Vagina (tissue), 2 donors: ENCODE results near the gene GRAP. TPM values are rescaled to one million over a fixed set of nuclear protein-coding genes. Genes with fewer than 3 reads are reported as not detected.

Source experiments
- DNase-seq, 2 donors: peaks; one replicate each; pipeline ENCODE4 v3.0.0-alpha.2; 2017; ENCODE audit errors: extremely low spot score in 2 of 2
- H3K27ac ChIP-seq: fragments of 200-600 bp; sonication (generic); one replicate; pipeline ENCODE4 v1.5.1; 2019
- H3K27me3 ChIP-seq: fragments of 200-600 bp; sonication (generic); one replicate; pipeline ENCODE4 v1.5.1; 2019
- H3K36me3 ChIP-seq, 2 donors: fragments of 200-600 bp; sonication (generic); one replicate each; pipeline ENCODE4 v1.5.1; 2017 to 2019
- H3K4me1 ChIP-seq: fragments of 200-600 bp; sonication (generic); one replicate; pipeline ENCODE4 v1.5.1; 2019
- H3K4me3 ChIP-seq, 2 donors: fragments of 200-600 bp; sonication (generic); 1 replicate in 1 of 2; 2 replicates in 1 of 2; pipeline ENCODE4 v1.5.1; 2016 to 2019
- H3K9me3 ChIP-seq: fragments of 200-600 bp; sonication (generic); one replicate; pipeline ENCODE4 v1.5.1; 2019
- CTCF ChIP-seq, 3 experiments: fragments of 450-650 bp in 2 of 3; fragments of 200-600 bp in 1 of 3; sonication (generic) in 1 of 3; IDR thresholded peaks; one replicate each; pipeline ENCODE4 v1.5.1; 2017 to 2019; ENCODE audit warnings: antibody characterized with exemption in 3 of 3, mild to moderate bottlenecking in 2 of 3, moderate library complexity in 2 of 3
- POLR2A ChIP-seq, 2 donors: fragments of 450-650 bp; IDR thresholded peaks; one replicate each; pipeline ENCODE4 v1.6.1; 2017; ENCODE audit warnings: antibody characterized with exemption in 2 of 2, mild to moderate bottlenecking in 2 of 2, moderate library complexity in 2 of 2
- POLR2AphosphoS5 ChIP-seq, 2 donors: sonication (generic); formaldehyde crosslinking; IDR thresholded peaks; one replicate each; pipeline ENCODE4 v1.9.0; 2017; ENCODE audit warnings: antibody characterized with exemption in 2 of 2, mild to moderate bottlenecking in 2 of 2, low read depth in 1 of 2; ENCODE audit not compliant: insufficient read depth in 1 of 2
- intact Hi-C: fragments of 100-400 bp; cut with DNase I; formaldehyde crosslinking; loops from one replicate; pipeline ENCODE4 v1.15.1; 2023
- total RNA-seq: library from RNA; depleted of rRNA; stranded (reverse); fragments of >200 nt; gene quantifications from one replicate; pipeline ENCODE4 v1.2.3, GENCODE V29; 2016

The GRAP gene
- total RNA-seq, 1 donor from 2014 or later: 5.2 TPM

- intact Hi-C loops: no loop called here
- no peaks in the 10 kb centered on the region for H3K9me3 ChIP-seq
- peaks cover 66% of the 10 kb centered on the region for H3K4me1 ChIP-seq
- no peaks in the 10 kb centered on the region for H3K27me3 ChIP-seq
- H3K27ac ChIP-seq: no peak overlapping the region
- TF ChIP-seq POLR2A (IDR thresholded peaks at IDR 0.05) (no peak), POLR2AphosphoS5 (IDR thresholded peaks at IDR 0.05; ENCODE audit: insufficient read depth in 1 of 2, low read depth in 1 of 2) (no peak), CTCF (IDR thresholded peaks at IDR 0.05) (no peak)
- no peak for DNase-seq
- no peaks in the 10 kb centered on the region for H3K36me3 ChIP-seq
- no peak overlapping the region for H3K4me3 ChIP-seq
Observed at GRCh38 chr17:18991531-18992315, 55.0 kb downstream of the GRAP start.

GRCh38 chr17:18990331-18990730 lies 56.4 kb downstream of the GRAP start:
- no peak for DNase-seq
- Histone ChIP-seq H3K4me3 (no peak overlapping the region), H3K36me3 (no peaks in the 10 kb centered on the region), H3K4me1 (peaks cover 72% of the 10 kb centered on the region), H3K27ac (no peak overlapping the region), H3K9me3 (no peaks in the 10 kb centered on the region), H3K27me3 (no peaks in the 10 kb centered on the region)
- TF ChIP-seq POLR2A (IDR thresholded peaks at IDR 0.05) (no peak), POLR2AphosphoS5 (IDR thresholded peaks at IDR 0.05; ENCODE audit: insufficient read depth in 1 of 2, low read depth in 1 of 2) (no peak), CTCF (IDR thresholded peaks at IDR 0.05) (no peak)
- intact Hi-C loops: no loop called here

- no peak overlapping the region for H3K4me3 ChIP-seq
- no peaks in the 10 kb centered on the region for H3K36me3 ChIP-seq
- TF ChIP-seq POLR2A (IDR thresholded peaks at IDR 0.05) (no peak), CTCF (IDR thresholded peaks at IDR 0.05) (no peak), POLR2AphosphoS5 (IDR thresholded peaks at IDR 0.05; ENCODE audit: insufficient read depth in 1 of 2, low read depth in 1 of 2) (no peak)
- H3K4me1 ChIP-seq: peaks cover 65% of the 10 kb centered on the region
- no peaks in the 10 kb centered on the region for H3K27me3 ChIP-seq
- no peak for DNase-seq
- no peak overlapping the region for H3K27ac ChIP-seq
- intact Hi-C loops: no loop called here
- H3K9me3 ChIP-seq: no peaks in the 10 kb centered on the region
Observed at GRCh38 chr17:18988546-18989173, 58.1 kb downstream of the GRAP start.

GRCh38 chr17:18987862-18988545 lies 58.8 kb downstream of the GRAP start:
- intact Hi-C loops: no loop called here
- no peak overlapping the region for H3K27ac ChIP-seq
- no peaks in the 10 kb centered on the region for H3K9me3 ChIP-seq
- TF ChIP-seq POLR2AphosphoS5 (IDR thresholded peaks at IDR 0.05; ENCODE audit: insufficient read depth in 1 of 2, low read depth in 1 of 2) (no peak), CTCF (IDR thresholded peaks at IDR 0.05) (no peak), POLR2A (IDR thresholded peaks at IDR 0.05) (no peak)
- H3K36me3 ChIP-seq: no peaks in the 10 kb centered on the region
- no peak overlapping the region for H3K4me3 ChIP-seq
- peaks cover 59% of the 10 kb centered on the region for H3K4me1 ChIP-seq
- no peak for DNase-seq
- no peaks in the 10 kb centered on the region for H3K27me3 ChIP-seq
